ENCODE results near the gene CRACR2B. TPM values are rescaled to one million over a fixed set of nuclear protein-coding genes. Genes with fewer than 3 reads are reported as not detected.
A peak's percentile ranks its signal among the peaks of the same experiment; 100 is the strongest.

Gene CRACR2B
- total and polyA plus RNA-seq, 2 of the 13 experiments (the other 11 are each of a cell fraction or from before 2014, with no cell fraction given), result 14.9 to 21.0 TPM

- TF ChIP-seq ZBTB21 (CRISPR knock-in tag; IDR thresholded peaks at IDR 0.05) (no peak), REL (CRISPR knock-in tag; conservative IDR thresholded peaks at IDR 0.05) (0 out of 2 replicates have a peak, but pooled peaks have one; percentile 24), ZNF737 (CRISPR knock-in tag; IDR thresholded peaks at IDR 0.05; ENCODE audit: borderline replicate concordance) (no peak), SRSF1 (optimal IDR thresholded peaks at IDR 0.05; ENCODE audit: low read depth, low read length) (no peak), CSRNP1 (CRISPR knock-in tag; IDR thresholded peaks at IDR 0.05) (no peak), MYNN (CRISPR knock-in tag; IDR thresholded peaks at IDR 0.05; ENCODE audit: low read depth) (no peak), ZFP1 (CRISPR knock-in tag; IDR thresholded peaks at IDR 0.05) (no peak), ZNF33B (CRISPR knock-in tag; IDR thresholded peaks at IDR 0.05) (0 out of 2 replicates have a peak, but pooled peaks have one; percentile 46), SP2 (CRISPR knock-in tag; IDR thresholded peaks at IDR 0.05) (peak; percentile 38; the same call in 1 of the 2 replicates), SAP130 (CRISPR knock-in tag; IDR thresholded peaks at IDR 0.05; ENCODE audit: low read depth) (peak; percentile 96), CEBPG (CRISPR knock-in tag; IDR thresholded peaks at IDR 0.05) (no peak), PREB (CRISPR knock-in tag; IDR thresholded peaks at IDR 0.05) (no peak), DR1 (CRISPR knock-in tag; IDR thresholded peaks at IDR 0.05) (no peak), ZNF20 (CRISPR knock-in tag; IDR thresholded peaks at IDR 0.05) (no peak), MATR3 (CRISPR knock-in tag; IDR thresholded peaks at IDR 0.05) (no peak), MLXIP (CRISPR knock-in tag; IDR thresholded peaks at IDR 0.05; ENCODE audit: borderline replicate concordance) (no peak)
- TF ChIP-seq, protein P1, sequence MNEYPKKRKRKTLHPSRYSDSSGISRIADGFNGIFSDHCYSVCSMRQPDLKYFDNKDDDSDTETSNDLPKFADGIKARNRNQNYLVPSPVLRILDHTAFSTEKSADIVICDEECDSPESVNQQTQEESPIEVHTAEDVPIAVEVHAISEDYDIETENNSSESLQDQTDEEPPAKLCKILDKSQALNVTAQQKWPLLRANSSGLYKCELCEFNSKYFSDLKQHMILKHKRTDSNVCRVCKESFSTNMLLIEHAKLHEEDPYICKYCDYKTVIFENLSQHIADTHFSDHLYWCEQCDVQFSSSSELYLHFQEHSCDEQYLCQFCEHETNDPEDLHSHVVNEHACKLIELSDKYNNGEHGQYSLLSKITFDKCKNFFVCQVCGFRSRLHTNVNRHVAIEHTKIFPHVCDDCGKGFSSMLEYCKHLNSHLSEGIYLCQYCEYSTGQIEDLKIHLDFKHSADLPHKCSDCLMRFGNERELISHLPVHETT (CRISPR knock-in tag; conservative IDR thresholded peaks at IDR 0.05), result no peak; the same call in 1 of the 2 replicates
- TF ChIP-seq, protein P2, sequence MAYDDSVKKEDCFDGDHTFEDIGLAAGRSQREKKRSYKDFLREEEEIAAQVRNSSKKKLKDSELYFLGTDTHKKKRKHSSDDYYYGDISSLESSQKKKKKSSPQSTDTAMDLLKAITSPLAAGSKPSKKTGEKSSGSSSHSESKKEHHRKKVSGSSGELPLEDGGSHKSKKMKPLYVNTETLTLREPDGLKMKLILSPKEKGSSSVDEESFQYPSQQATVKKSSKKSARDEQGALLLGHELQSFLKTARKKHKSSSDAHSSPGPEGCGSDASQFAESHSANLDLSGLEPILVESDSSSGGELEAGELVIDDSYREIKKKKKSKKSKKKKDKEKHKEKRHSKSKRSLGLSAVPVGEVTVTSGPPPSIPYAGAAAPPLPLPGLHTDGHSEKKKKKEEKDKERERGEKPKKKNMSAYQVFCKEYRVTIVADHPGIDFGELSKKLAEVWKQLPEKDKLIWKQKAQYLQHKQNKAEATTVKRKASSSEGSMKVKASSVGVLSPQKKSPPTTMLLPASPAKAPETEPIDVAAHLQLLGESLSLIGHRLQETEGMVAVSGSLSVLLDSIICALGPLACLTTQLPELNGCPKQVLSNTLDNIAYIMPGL (CRISPR knock-in tag; IDR thresholded peaks at IDR 0.05; ENCODE audit: borderline replicate concordance in 1 of 2, low read depth in 1 of 2), result 0 out of 4 replicates have a peak, but pooled peaks have one; percentile 16 to 38
- TF ChIP-seq, protein P3, sequence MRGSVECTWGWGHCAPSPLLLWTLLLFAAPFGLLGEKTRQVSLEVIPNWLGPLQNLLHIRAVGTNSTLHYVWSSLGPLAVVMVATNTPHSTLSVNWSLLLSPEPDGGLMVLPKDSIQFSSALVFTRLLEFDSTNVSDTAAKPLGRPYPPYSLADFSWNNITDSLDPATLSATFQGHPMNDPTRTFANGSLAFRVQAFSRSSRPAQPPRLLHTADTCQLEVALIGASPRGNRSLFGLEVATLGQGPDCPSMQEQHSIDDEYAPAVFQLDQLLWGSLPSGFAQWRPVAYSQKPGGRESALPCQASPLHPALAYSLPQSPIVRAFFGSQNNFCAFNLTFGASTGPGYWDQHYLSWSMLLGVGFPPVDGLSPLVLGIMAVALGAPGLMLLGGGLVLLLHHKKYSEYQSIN (CRISPR knock-in tag; IDR thresholded peaks at IDR 0.05; ENCODE audit: borderline replicate concordance), result no peak
Measured at GRCh38 chr11:843818-844692, 16.3 kb downstream of the CRACR2B start (continued).

All from HepG2 (cell line).